BLaER1 (cell line): ENCODE data around the gene CACNA2D3.

Experiments used
- H3K27ac ChIP-seq: shearing (Covaris generic); formaldehyde crosslinking; 2 replicates; pipeline ENCODE4 v1.8.1; 2022
- H3K27me3 ChIP-seq: shearing (Covaris generic); formaldehyde crosslinking; 2 replicates; pipeline ENCODE4 v1.8.1; 2022
- H3K36me3 ChIP-seq: shearing (Covaris generic); formaldehyde crosslinking; 2 replicates; pipeline ENCODE4 v1.8.1; 2022
- H3K4me1 ChIP-seq: shearing (Covaris generic); formaldehyde crosslinking; 2 replicates; pipeline ENCODE4 v1.8.1; 2022
- H3K4me2 ChIP-seq: shearing (Covaris generic); formaldehyde crosslinking; 2 replicates; pipeline ENCODE4 v1.8.1; 2022
- H3K4me3 ChIP-seq: shearing (Covaris generic); formaldehyde crosslinking; 2 replicates; pipeline ENCODE4 v1.8.1; 2022
- H3K9ac ChIP-seq: shearing (Covaris generic); formaldehyde crosslinking; 2 replicates; pipeline ENCODE4 v1.8.1; 2022
- H3K9me3 ChIP-seq: shearing (Covaris generic); formaldehyde crosslinking; 2 replicates; pipeline ENCODE4 v1.8.1; 2022
- H4K20me1 ChIP-seq: shearing (Covaris generic); formaldehyde crosslinking; 2 replicates; pipeline ENCODE4 v1.8.1; 2022
- Cebpa-rat ChIP-seq: shearing (Covaris generic); IDR thresholded peaks from 2 replicates; pipeline ENCODE4 v1.8.1; 2022

CACNA2D3 gene

DNA sequence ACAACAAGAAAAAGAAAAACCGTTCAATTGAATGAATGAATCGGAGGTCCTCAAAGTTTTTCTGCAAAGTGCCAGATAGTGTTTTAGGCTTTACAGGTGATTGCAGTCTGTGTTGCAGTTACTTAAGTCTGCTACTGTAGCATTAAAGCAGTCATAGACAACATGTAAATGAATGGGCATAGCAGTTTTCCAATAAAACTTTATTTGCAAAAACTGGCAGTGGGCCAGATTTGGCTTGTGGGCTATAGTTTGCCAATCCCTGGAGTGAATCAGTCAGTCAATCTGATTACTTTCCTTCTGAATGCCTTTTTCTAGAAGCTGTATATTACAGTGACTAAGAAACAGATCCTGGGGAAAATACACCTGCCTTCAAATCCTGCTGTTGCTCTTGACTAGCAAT, 562.9 kb downstream of the CACNA2D3 start:
- no peaks in the 10 kb centered on the region for H3K36me3 ChIP-seq
- TF ChIP-seq Cebpa-rat: no peak
- H3K4me1 ChIP-seq: no peaks in the 10 kb centered on the region
- no peaks in the 10 kb centered on the region for H4K20me1 ChIP-seq
- H3K9ac ChIP-seq: no peak overlapping the region
- H3K4me2 ChIP-seq: no peak overlapping the region
- no peaks in the 10 kb centered on the region for H3K9me3 ChIP-seq
- H3K4me3 ChIP-seq: no peak overlapping the region
- no peak overlapping the region for H3K27ac ChIP-seq
- no peaks in the 10 kb centered on the region for H3K27me3 ChIP-seq

DNA sequence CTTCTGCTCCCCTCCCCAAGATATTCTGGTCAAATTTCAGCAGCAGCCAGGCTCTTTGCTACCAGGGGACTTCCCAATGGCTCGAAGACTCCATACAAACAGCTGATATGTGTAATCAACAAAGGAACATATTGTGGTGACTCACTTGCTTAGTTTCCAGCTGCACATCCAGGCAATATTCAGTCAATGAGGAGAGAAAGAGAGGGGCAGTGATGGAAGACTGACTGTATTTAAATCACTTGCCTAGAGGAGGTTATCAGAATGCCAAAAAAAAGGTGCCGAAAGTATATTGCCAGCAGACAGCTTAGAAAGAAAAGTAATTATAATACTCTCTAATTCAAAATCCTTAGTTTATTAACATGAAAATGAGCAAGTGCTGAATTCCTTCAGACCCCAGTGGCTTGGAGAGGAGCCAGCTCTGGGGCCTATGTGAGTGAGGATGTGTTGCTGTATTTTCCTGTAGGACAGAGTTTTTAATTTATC, 569.0 kb downstream of the CACNA2D3 start:
- Histone ChIP-seq H3K4me1 (no peaks in the 10 kb centered on the region), H3K36me3 (no peaks in the 10 kb centered on the region), H3K9ac (no peak overlapping the region), H3K4me3 (no peak overlapping the region), H4K20me1 (no peaks in the 10 kb centered on the region), H3K9me3 (no peaks in the 10 kb centered on the region), H3K27ac (no peak overlapping the region), H3K27me3 (no peaks in the 10 kb centered on the region), H3K4me2 (no peak overlapping the region)
- TF ChIP-seq Cebpa-rat: no peak

DNA sequence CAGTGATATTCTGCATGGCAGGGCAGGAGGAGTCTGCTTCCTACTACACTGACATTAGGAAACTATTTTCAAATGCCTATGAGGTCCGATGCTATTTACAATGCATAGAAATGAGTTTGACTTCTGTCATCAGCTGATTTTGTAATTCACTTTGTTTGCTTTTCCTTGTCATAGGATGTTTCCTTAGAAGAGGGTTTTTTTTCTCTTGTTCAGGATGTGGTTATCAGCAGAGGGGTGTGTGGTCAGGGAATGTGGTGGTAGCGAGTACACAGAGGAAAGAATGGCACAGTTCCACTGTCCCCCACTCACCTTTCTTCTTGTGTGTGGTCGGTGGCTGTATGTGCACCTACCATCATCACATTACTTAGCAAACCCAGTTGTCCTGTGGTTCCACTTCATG, 574.0 kb downstream of the CACNA2D3 start:
- no peaks in the 10 kb centered on the region for H3K4me1 ChIP-seq
- H3K27me3 ChIP-seq: no peaks in the 10 kb centered on the region
- H3K4me3 ChIP-seq: no peak overlapping the region
- TF ChIP-seq Cebpa-rat: no peak
- no peak overlapping the region for H3K4me2 ChIP-seq
- H3K36me3 ChIP-seq: no peaks in the 10 kb centered on the region
- H3K27ac ChIP-seq: no peak overlapping the region
- H3K9me3 ChIP-seq: no peaks in the 10 kb centered on the region
- H3K9ac ChIP-seq: no peak overlapping the region
- no peaks in the 10 kb centered on the region for H4K20me1 ChIP-seq

DNA sequence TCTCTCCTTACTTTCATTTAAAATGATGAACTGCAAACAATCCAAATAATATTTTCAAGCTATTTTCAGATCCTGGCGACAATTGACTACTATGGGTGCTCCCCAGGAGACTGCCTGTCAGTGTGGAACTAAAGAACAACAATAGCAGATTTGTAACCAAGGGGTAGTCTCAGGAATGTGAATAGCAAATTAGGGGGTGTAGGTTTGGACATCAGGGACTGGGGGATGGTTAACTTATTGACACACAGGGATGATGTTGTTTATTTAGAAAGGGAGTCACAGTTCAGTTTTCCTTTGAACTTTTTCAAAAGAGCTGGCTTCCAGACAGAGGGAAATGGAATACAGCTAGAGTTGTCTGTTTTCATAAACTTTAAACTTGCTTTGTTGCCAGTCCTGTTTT, 575.7 kb downstream of the CACNA2D3 start:
- Histone ChIP-seq H3K36me3 (no peaks in the 10 kb centered on the region), H3K4me1 (no peaks in the 10 kb centered on the region), H3K27me3 (no peaks in the 10 kb centered on the region), H3K4me2 (no peak overlapping the region), H3K27ac (no peak overlapping the region), H4K20me1 (no peaks in the 10 kb centered on the region), H3K4me3 (no peak overlapping the region), H3K9ac (no peak overlapping the region), H3K9me3 (no peaks in the 10 kb centered on the region)
- TF ChIP-seq Cebpa-rat: no peak

DNA sequence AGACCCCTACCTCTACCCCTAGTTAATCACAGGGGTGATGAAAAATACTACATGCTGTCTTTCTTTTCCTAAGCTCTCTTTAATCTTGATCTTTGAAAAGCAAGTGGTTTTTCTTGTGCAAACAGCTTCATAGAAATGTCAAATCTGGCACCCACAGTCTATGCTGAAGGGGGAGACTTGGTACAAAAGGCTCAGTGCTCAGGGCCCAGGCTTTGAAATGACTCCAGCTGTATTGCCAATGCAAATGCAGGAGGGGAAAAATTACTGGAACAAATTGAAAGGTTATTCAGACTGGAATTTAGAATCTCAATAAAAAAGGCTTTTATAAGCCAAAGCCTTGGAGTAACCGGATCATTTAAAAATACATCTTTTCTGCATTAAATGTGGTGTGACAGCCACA, 581.6 kb downstream of the CACNA2D3 start:
- no peaks in the 10 kb centered on the region for H3K27me3 ChIP-seq
- H3K36me3 ChIP-seq: no peaks in the 10 kb centered on the region
- TF ChIP-seq Cebpa-rat: no peak
- H3K4me2 ChIP-seq: no peak overlapping the region
- no peaks in the 10 kb centered on the region for H3K9me3 ChIP-seq
- no peaks in the 10 kb centered on the region for H3K4me1 ChIP-seq
- H3K27ac ChIP-seq: no peak overlapping the region
- H3K9ac ChIP-seq: no peak overlapping the region
- H4K20me1 ChIP-seq: no peaks in the 10 kb centered on the region
- H3K4me3 ChIP-seq: no peak overlapping the region

DNA sequence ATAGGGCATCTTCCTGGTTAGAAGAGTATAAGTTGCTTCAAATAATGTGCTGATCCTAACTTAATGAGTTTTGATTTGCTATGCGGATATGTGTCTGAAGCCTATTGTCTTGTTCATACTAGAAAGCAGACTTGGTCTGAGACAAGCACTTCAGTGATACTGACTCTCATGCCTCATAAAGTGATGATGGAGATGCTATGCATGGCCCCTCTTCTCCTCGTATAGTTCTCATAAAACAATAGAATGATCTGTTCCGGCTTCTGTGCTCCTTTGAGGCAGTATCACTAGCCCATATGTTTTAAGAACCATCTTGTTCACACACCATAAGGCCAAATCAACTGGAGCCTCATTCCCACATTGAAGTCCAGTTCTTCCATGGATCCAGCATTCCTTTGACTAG, 583.4 kb downstream of the CACNA2D3 start:
- Histone ChIP-seq H4K20me1 (no peaks in the 10 kb centered on the region), H3K27ac (no peak overlapping the region), H3K9ac (no peak overlapping the region), H3K27me3 (no peaks in the 10 kb centered on the region), H3K4me1 (no peaks in the 10 kb centered on the region), H3K9me3 (no peaks in the 10 kb centered on the region), H3K36me3 (no peaks in the 10 kb centered on the region), H3K4me2 (no peak overlapping the region), H3K4me3 (no peak overlapping the region)
- TF ChIP-seq Cebpa-rat: no peak

DNA sequence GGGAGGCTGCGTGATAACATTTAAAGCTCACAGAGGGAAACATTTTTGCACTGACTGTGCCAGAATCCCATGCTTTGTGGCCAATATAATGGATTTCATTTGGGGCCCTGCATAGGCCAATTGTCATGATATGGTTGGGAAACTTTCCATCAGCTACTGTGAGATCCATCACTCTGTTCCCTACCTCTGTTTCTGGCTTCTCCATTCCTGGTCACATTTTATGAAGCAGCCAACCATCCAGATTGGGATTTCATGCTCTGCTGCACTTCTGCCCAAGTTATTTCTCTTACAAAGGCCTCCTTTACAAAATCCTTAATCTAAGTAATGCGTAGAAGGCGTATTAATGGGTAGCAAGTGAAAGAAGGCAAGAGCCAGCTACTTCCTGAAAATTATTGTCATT, 584.4 kb downstream of the CACNA2D3 start:
- H3K9ac ChIP-seq: no peak overlapping the region
- no peak overlapping the region for H3K4me2 ChIP-seq
- H3K27me3 ChIP-seq: no peaks in the 10 kb centered on the region
- no peaks in the 10 kb centered on the region for H3K4me1 ChIP-seq
- H3K27ac ChIP-seq: no peak overlapping the region
- H4K20me1 ChIP-seq: no peaks in the 10 kb centered on the region
- no peaks in the 10 kb centered on the region for H3K36me3 ChIP-seq
- H3K4me3 ChIP-seq: no peak overlapping the region
- no peak for TF ChIP-seq Cebpa-rat
- H3K9me3 ChIP-seq: no peaks in the 10 kb centered on the region

DNA sequence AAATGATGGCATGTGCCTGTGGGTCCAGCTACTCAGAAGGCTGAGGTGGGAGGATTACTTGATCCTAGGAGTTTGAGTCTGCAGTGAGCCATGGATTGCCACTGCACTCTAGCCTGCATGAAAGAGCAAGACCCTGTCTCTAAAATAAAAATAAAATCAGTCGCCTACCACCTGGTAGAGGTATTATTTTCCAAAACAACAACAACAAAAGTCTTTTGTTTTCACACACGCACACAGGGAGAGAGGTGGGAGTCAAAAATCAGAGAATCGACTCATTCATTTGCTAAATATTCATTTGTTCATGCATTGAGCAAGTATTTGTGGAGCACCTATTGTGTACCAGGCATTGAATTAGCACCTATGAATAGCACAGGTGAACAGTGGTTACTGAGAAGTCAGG, 587.4 kb downstream of the CACNA2D3 start:
- 0 out of 2 replicates have a peak, but pooled peaks cover 8% of the 10 kb centered on the region for H3K9me3 ChIP-seq
- H3K4me2 ChIP-seq: no peak overlapping the region
- H3K27me3 ChIP-seq: no peaks in the 10 kb centered on the region
- H4K20me1 ChIP-seq: no peaks in the 10 kb centered on the region
- H3K4me1 ChIP-seq: 0 out of 2 replicates have a peak, but pooled peaks cover 6% of the 10 kb centered on the region
- H3K27ac ChIP-seq: no peak overlapping the region
- no peaks in the 10 kb centered on the region for H3K36me3 ChIP-seq
- TF ChIP-seq Cebpa-rat: no peak
- H3K9ac ChIP-seq: no peak overlapping the region
- H3K4me3 ChIP-seq: no peak overlapping the region

DNA sequence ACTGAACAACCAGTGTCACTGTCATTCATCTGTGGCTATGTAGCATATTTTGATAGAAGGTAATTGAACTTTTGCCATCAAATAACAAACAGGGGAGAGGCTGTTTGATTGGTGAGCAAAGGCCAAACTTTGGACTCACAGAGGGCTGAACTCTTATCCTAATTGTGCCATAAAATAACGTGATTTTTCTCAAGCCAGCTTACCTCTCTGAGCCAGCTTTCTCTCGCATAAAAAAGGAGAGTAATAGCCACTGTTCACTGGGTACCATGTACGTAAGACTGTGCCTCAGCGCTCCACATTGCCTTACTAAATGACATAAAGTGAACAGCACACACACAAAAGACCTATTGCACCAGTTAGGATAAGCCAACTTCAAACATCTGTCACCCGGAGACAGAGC, 588.6 kb downstream of the CACNA2D3 start:
- H3K9ac ChIP-seq: no peak overlapping the region
- no peak overlapping the region for H3K4me3 ChIP-seq
- H3K4me2 ChIP-seq: no peak overlapping the region
- H3K9me3 ChIP-seq: 0 out of 2 replicates have a peak, but pooled peaks cover 8% of the 10 kb centered on the region
- no peaks in the 10 kb centered on the region for H3K27me3 ChIP-seq
- no peaks in the 10 kb centered on the region for H4K20me1 ChIP-seq
- no peak overlapping the region for H3K27ac ChIP-seq
- TF ChIP-seq Cebpa-rat: no peak
- no peaks in the 10 kb centered on the region for H3K36me3 ChIP-seq
- 0 out of 2 replicates have a peak, but pooled peaks cover 6% of the 10 kb centered on the region for H3K4me1 ChIP-seq

DNA sequence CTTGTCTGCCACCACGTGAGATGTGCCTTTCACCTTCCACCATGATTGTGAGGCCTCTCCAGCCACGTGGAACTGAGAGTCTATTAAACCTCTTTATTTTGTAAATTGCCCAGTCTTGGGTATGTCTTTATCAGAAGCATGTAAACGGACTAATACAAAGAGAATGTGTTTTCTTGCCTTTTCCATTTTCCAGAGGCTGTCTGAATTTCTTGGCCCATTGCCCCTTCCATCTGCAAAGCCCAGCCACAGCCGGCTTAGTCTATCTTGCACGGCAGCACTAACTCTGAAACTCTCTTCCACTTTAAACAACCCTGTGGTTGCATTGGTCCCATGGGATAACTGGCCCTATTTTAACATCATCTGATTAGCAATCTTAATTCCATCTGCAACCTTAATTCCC, 590.2 kb downstream of the CACNA2D3 start:
- Histone ChIP-seq H3K9ac (no peak overlapping the region), H3K27me3 (no peaks in the 10 kb centered on the region), H4K20me1 (no peaks in the 10 kb centered on the region), H3K27ac (no peak overlapping the region), H3K9me3 (0 out of 2 replicates have a peak, but pooled peaks cover 8% of the 10 kb centered on the region), H3K4me1 (0 out of 2 replicates have a peak, but pooled peaks cover 6% of the 10 kb centered on the region), H3K36me3 (no peaks in the 10 kb centered on the region), H3K4me3 (no peak overlapping the region), H3K4me2 (0 out of 2 replicates have a peak overlapping the region, but pooled peaks have one; percentile 11)
- TF ChIP-seq Cebpa-rat: no peak

DNA sequence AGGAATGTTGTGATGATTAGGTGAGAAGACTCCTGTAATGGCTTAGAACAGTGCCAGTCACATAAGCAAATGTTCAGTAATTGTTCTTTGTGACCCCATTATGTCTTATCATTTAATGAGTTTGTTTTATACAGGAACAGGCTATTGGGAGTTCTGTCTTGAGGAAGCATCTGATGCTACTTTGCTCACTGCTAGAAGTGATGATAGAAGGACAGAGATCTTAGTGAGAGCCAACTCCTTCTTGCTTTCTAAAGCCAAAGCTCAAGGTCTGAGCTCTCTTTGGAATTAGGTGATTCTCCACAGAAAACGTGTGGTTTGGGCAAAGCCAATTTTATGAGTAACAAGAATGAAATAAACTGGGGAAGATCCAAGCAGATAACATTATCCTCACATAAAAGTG, 590.7 kb downstream of the CACNA2D3 start:
- Histone ChIP-seq H3K27me3 (no peaks in the 10 kb centered on the region), H3K36me3 (no peaks in the 10 kb centered on the region), H3K9ac (no peak overlapping the region), H3K4me2 (no peak overlapping the region), H3K9me3 (0 out of 2 replicates have a peak, but pooled peaks cover 8% of the 10 kb centered on the region), H4K20me1 (no peaks in the 10 kb centered on the region), H3K27ac (no peak overlapping the region), H3K4me3 (no peak overlapping the region), H3K4me1 (0 out of 2 replicates have a peak, but pooled peaks cover 6% of the 10 kb centered on the region)
- TF ChIP-seq Cebpa-rat: no peak
